Suprapubic skin (tissue), 4 donors: ENCODE data around the gene HECW1. TPM values are rescaled to one million over a fixed set of nuclear protein-coding genes. Genes with fewer than 3 reads are reported as not detected.

Source experiments
- DNase-seq, 2 donors: peaks; one replicate each; pipeline ENCODE4 v3.0.0-alpha.2; 2019; ENCODE audit warnings: low spot score in 2 of 2
- H3K27ac ChIP-seq: fragments of 200-600 bp; sonication (generic); one replicate; pipeline ENCODE4 v1.5.1; 2019
- H3K27me3 ChIP-seq: fragments of 200-600 bp; sonication (generic); one replicate; pipeline ENCODE4 v1.5.1; 2019
- H3K36me3 ChIP-seq: fragments of 200-600 bp; sonication (generic); one replicate; pipeline ENCODE4 v1.5.1; 2019
- H3K4me1 ChIP-seq: fragments of 200-600 bp; sonication (generic); one replicate; pipeline ENCODE4 v1.5.1; 2019
- H3K4me3 ChIP-seq: fragments of 200-600 bp; sonication (generic); one replicate; pipeline ENCODE4 v1.5.1; 2019; ENCODE audit warnings: mild to moderate bottlenecking
- H3K9me3 ChIP-seq: fragments of 200-600 bp; sonication (generic); one replicate; pipeline ENCODE4 v1.5.1; 2019
- CTCF ChIP-seq, 2 donors: fragments of 200-600 bp in 1 of 2; fragments of 450-650 bp in 1 of 2; sonication (generic) in 1 of 2; IDR thresholded peaks; one replicate each; pipeline ENCODE4 v1.5.1; 2016 to 2019; ENCODE audit warnings: antibody characterized with exemption in 2 of 2, mild to moderate bottlenecking in 1 of 2, moderate library complexity in 1 of 2
- EP300 ChIP-seq: sonication (generic); formaldehyde crosslinking; IDR thresholded peaks from one replicate; pipeline ENCODE4 v1.6.1; 2017; ENCODE audit warnings: antibody characterized with exemption
- POLR2A ChIP-seq, 2 donors: fragments of 450-650 bp; IDR thresholded peaks; one replicate each; pipeline ENCODE4 v1.6.1; 2017; ENCODE audit warnings: antibody characterized with exemption in 2 of 2, mild to moderate bottlenecking in 2 of 2, moderate library complexity in 2 of 2
- POLR2AphosphoS5 ChIP-seq, 3 donors: sonication (generic); formaldehyde crosslinking; IDR thresholded peaks; one replicate each; pipeline ENCODE4 v1.6.1; 2017; ENCODE audit warnings: antibody characterized with exemption in 3 of 3
- WGBS: methylation state at CpG from one replicate; pipeline ENCODE4 v1.1.5; 2018; 5-methylcytosine and 5-hydroxymethylcytosine counted together
- total RNA-seq, 4 donors: library from RNA; depleted of rRNA; stranded (reverse); fragments of >200 nt; gene quantifications; one replicate each; pipeline ENCODE4 v1.1.0, GENCODE V29; 2016

Gene HECW1
- total RNA-seq, 4 donors from 2014 or later, result 0.17 to 0.73 (median 0.32) TPM; not detected in 1

GRCh38 chr7:43491984-43492383 is 379.5 kb downstream of the HECW1 start:
- Histone ChIP-seq H3K4me3 (no peak overlapping the region), H3K27me3 (no peaks in the 10 kb centered on the region), H3K9me3 (no peaks in the 10 kb centered on the region), H3K4me1 (no peaks in the 10 kb centered on the region), H3K36me3 (no peaks in the 10 kb centered on the region), H3K27ac (no peak overlapping the region)
- DNase-seq, result no peak
- WGBS, result 63% methylated on average over 2 of the region's 2 CpGs
- TF ChIP-seq POLR2A (IDR thresholded peaks at IDR 0.05) (no peak), POLR2AphosphoS5 (IDR thresholded peaks at IDR 0.05) (no peak), CTCF (IDR thresholded peaks at IDR 0.05) (no peak), EP300 (no peak)

GRCh38 chr7:43492896-43493295 is 380.4 kb downstream of the HECW1 start:
- Histone ChIP-seq H3K27me3 (peaks cover 3% of the 10 kb centered on the region), H3K9me3 (no peaks in the 10 kb centered on the region), H3K27ac (no peak overlapping the region), H3K4me3 (no peak overlapping the region), H3K4me1 (no peaks in the 10 kb centered on the region), H3K36me3 (no peaks in the 10 kb centered on the region)
- DNase-seq, result no peak
- WGBS, result 77% methylated on average over 5 of the region's 5 CpGs
- no peak for TF ChIP-seq POLR2AphosphoS5 (IDR thresholded peaks at IDR 0.05)

GRCh38 chr7:43495572-43495971 is 383.1 kb downstream of the HECW1 start:
- no peaks in the 10 kb centered on the region for H3K36me3 ChIP-seq
- 94% methylated on average over 4 of the region's 4 CpGs for WGBS
- no peaks in the 10 kb centered on the region for H3K9me3 ChIP-seq
- DNase-seq, result no peak
- H3K4me3 ChIP-seq, result no peak overlapping the region
- no peaks in the 10 kb centered on the region for H3K4me1 ChIP-seq
- H3K27ac ChIP-seq, result no peak overlapping the region
- no peak for TF ChIP-seq CTCF (IDR thresholded peaks at IDR 0.05)
- TF ChIP-seq POLR2A (IDR thresholded peaks at IDR 0.05), result no peak
- H3K27me3 ChIP-seq, result peaks cover 3% of the 10 kb centered on the region

DNA sequence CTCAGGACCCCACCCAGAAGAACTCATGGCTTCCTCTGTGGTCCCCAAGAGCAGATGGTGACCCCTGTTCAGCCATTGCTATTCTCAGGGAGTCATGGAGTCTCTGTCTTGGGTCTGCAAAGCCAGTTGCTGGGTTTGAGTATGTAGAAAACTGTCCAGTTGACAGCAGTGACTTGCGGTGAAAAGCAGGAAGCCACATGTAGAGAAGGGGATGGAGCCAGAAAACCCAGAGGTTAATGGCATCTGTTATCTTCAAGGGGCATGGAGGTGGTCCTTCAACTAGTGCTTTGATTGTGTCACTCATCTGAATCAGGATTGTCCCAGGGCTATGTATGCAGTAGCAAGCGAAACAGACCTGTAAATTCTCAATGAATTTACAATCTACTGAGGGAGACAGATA is 384.1 kb downstream of the HECW1 start:
- DNase-seq, result no peak
- no peak for TF ChIP-seq EP300
- no peak for TF ChIP-seq POLR2AphosphoS5 (IDR thresholded peaks at IDR 0.05)
- TF ChIP-seq CTCF (IDR thresholded peaks at IDR 0.05), result no peak
- no peak for TF ChIP-seq POLR2A (IDR thresholded peaks at IDR 0.05)
- H3K4me3 ChIP-seq, result no peak overlapping the region
- H3K27ac ChIP-seq, result no peak overlapping the region
- no peaks in the 10 kb centered on the region for H3K4me1 ChIP-seq
- WGBS, result 85% methylated on average over 2 of the region's 2 CpGs
- peaks cover 3% of the 10 kb centered on the region for H3K27me3 ChIP-seq
- H3K36me3 ChIP-seq, result no peaks in the 10 kb centered on the region
- H3K9me3 ChIP-seq, result no peaks in the 10 kb centered on the region

- Histone ChIP-seq H3K27ac (no peak overlapping the region), H3K27me3 (peaks cover 3% of the 10 kb centered on the region), H3K36me3 (no peaks in the 10 kb centered on the region), H3K4me3 (no peak overlapping the region), H3K9me3 (no peaks in the 10 kb centered on the region), H3K4me1 (no peaks in the 10 kb centered on the region)
- TF ChIP-seq POLR2AphosphoS5 (IDR thresholded peaks at IDR 0.05) (no peak), POLR2A (IDR thresholded peaks at IDR 0.05) (no peak), CTCF (IDR thresholded peaks at IDR 0.05) (no peak), EP300 (no peak)
- DNase-seq, result no peak
- 51% methylated on average over 3 of the region's 3 CpGs for WGBS
Observed at GRCh38 chr7:43501870-43502269, 389.4 kb downstream of the HECW1 start.

DNA sequence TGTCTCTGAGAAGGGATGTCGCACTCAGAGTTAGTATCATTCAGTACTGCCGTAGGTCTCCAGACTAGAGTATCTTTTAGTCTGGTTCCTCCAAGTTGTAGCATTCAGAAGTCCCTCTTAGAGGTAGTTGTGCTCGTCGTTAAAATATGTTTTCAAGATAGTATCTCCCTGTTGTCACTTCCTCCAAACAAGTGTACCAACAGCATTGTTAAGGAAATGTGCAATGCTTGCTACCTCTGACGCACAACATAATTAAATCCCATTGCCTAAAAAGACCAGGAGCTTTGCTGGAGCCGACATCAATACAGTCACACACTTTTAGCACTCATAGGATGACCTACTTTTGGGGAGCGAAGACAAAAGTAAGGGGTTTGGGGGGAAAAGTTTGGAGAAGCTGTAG is 390.5 kb downstream of the HECW1 start:
- 87% methylated on average over 7 of the region's 7 CpGs for WGBS

More for the DNA sequence above, 390.5 kb downstream of the HECW1 start:
- no peaks in the 10 kb centered on the region for H3K36me3 ChIP-seq
- no peaks in the 10 kb centered on the region for H3K4me1 ChIP-seq
- no peak for TF ChIP-seq POLR2AphosphoS5 (IDR thresholded peaks at IDR 0.05)
- no peak for TF ChIP-seq POLR2A (IDR thresholded peaks at IDR 0.05)
- TF ChIP-seq EP300, result no peak
- no peak for TF ChIP-seq CTCF (IDR thresholded peaks at IDR 0.05)
- no peak overlapping the region for H3K4me3 ChIP-seq
- no peak for DNase-seq
- H3K27ac ChIP-seq, result no peak overlapping the region
- no peaks in the 10 kb centered on the region for H3K27me3 ChIP-seq
- H3K9me3 ChIP-seq, result no peaks in the 10 kb centered on the region
